SK-N-SH (cell line): ENCODE data around the gene ATN1. TPM values are rescaled to one million over a fixed set of nuclear protein-coding genes. Genes with fewer than 3 reads are reported as not detected.

ENCODE experiments used
- CTCF ChIA-PET: fragments of 300-600, 350-600 bp; formaldehyde crosslinking; extraction: SDS; loops from one replicate; lab custom pipeline; 2021; lab: Yijun Ruan, JAX
- POLR2A ChIA-PET: fragments of 350-600 bp; sonication (Branson Sonifier 250); formaldehyde crosslinking; extraction: SDS; loops from one replicate; lab custom pipeline; 2020; ENCODE audit warnings: antibody characterized with exemption, inconsistent platforms; lab: Yijun Ruan, JAX
- DNase-seq: peaks from one replicate; pipeline ENCODE4 v3.0.0; 2012
- H2AFZ ChIP-seq: fragments of 200-600 bp; sonication (generic); 2 replicates; pipeline ENCODE4 v1.8.1; 2016; ENCODE audit warnings: antibody characterized with exemption, mild to moderate bottlenecking, low read depth
- H3F3A ChIP-seq: fragments of 200-600 bp; sonication (generic); replicated peaks from 2 replicates; pipeline ENCODE3; 2016; ENCODE audit warnings: antibody characterized with exemption, mild to moderate bottlenecking; ENCODE audit not compliant: insufficient read depth
- H3K27ac ChIP-seq, 2 experiments: fragments of 200-500 bp in 1 of 2; fragments of 200-600 bp in 1 of 2; sonication (Bioruptor generic) in 1 of 2; sonication (generic), shearing (Covaris generic) in 1 of 2; 2 replicates each; pipeline versions ENCODE4 v1.5.1 to v1.6.1; 2014 to 2016; ENCODE audit warnings: low read depth in 2 of 2, inconsistent platforms in 1 of 2, low read length in 1 of 2, mild to moderate bottlenecking in 1 of 2, mixed read lengths in 1 of 2
- H3K27me3 ChIP-seq: fragments of 200-600 bp; sonication (generic), shearing (Covaris generic); 2 replicates; pipeline ENCODE4 v1.6.1; 2016; ENCODE audit warnings: mixed run types; ENCODE audit not compliant: insufficient read depth
- H3K36me3 ChIP-seq, 2 experiments: fragments of 200-500 bp in 1 of 2; fragments of 200-600 bp in 1 of 2; sonication (Bioruptor generic) in 1 of 2; sonication (generic) in 1 of 2; replicated peaks in 1 of 2; 2 replicates each; pipeline versions ENCODE3 to v1.5.1; 2014 to 2016; ENCODE audit warnings: low read length in 1 of 2, mild to moderate bottlenecking in 1 of 2; ENCODE audit not compliant: insufficient read depth in 2 of 2, control insufficient read depth in 1 of 2
- H3K4me1 ChIP-seq, 2 experiments: fragments of 200-500 bp in 1 of 2; fragments of 200-600 bp in 1 of 2; sonication (Bioruptor generic) in 1 of 2; sonication (generic), shearing (Covaris generic) in 1 of 2; 2 replicates each; pipeline versions ENCODE4 v1.5.1 to v1.6.1; 2014 to 2016; ENCODE audit warnings: low read depth in 1 of 2, low read length in 1 of 2, mixed run types in 1 of 2; ENCODE audit not compliant: insufficient read depth in 2 of 2, control insufficient read depth in 1 of 2
- H3K4me2 ChIP-seq: fragments of 200-600 bp; sonication (generic), shearing (Covaris generic); 2 replicates; pipeline ENCODE4 v1.6.1; 2017; ENCODE audit warnings: mixed run types
- H3K4me3 ChIP-seq, 2 experiments: fragments of 200-500 bp in 1 of 2; fragments of 200-600 bp in 1 of 2; sonication (Bioruptor generic) in 1 of 2; sonication (generic), shearing (Covaris generic) in 1 of 2; 2 replicates each; pipeline versions ENCODE4 v1.5.1 to v1.8.1; 2014 to 2016; ENCODE audit warnings: low read depth in 2 of 2, inconsistent platforms in 1 of 2, low read length in 1 of 2, mild to moderate bottlenecking in 1 of 2, mixed read lengths in 1 of 2, moderate library complexity in 1 of 2
- H3K79me2 ChIP-seq: fragments of 200-600 bp; sonication (generic); 2 replicates; pipeline ENCODE4 v1.8.1; 2017; ENCODE audit warnings: mild to moderate bottlenecking; ENCODE audit not compliant: insufficient read depth
- H3K9ac ChIP-seq: fragments of 200-600 bp; sonication (generic); 2 replicates; pipeline ENCODE4 v1.6.1; 2017; ENCODE audit warnings: mixed run types
- H3K9me2 ChIP-seq: fragments of 200-600 bp; sonication (generic); 2 replicates; pipeline ENCODE4 v1.6.1; 2017; ENCODE audit warnings: mixed run types
- H3K9me3 ChIP-seq: fragments of 200-600 bp; sonication (generic); 2 replicates; pipeline ENCODE4 v1.6.1; 2017; ENCODE audit warnings: mixed run types, mild to moderate bottlenecking, moderate library complexity
- H4K20me1 ChIP-seq: fragments of 200-600 bp; sonication (generic); 2 replicates; pipeline ENCODE4 v1.6.1; 2017; ENCODE audit warnings: mild to moderate bottlenecking, mixed run types; ENCODE audit not compliant: insufficient read depth
- CHD2 ChIP-seq: fragments of 150-350 bp; IDR thresholded peaks from 2 replicates; pipeline ENCODE4 v1.6.1; 2018; ENCODE audit warnings: low read length; ENCODE audit not compliant: partially characterized antibody
- FOSL2 ChIP-seq: IDR thresholded peaks from 2 replicates; pipeline ENCODE4 v1.4.0; 2012; ENCODE audit warnings: low read depth, mild to moderate bottlenecking, moderate library complexity, borderline replicate concordance
- FOXJ3 ChIP-seq: sonication (generic); formaldehyde crosslinking; IDR thresholded peaks from 2 replicates; pipeline ENCODE4 v1.5.1; 2020; ENCODE audit warnings: mild to moderate bottlenecking, missing genetic modification reagents
- RCOR1 ChIP-seq: fragments of 150-350 bp; IDR thresholded peaks from 2 replicates; pipeline ENCODE4 v1.6.1; 2017; ENCODE audit warnings: antibody characterized with exemption, low read length
- SIN3A ChIP-seq: IDR thresholded peaks from 2 replicates; pipeline ENCODE4 v1.6.1; 2012; ENCODE audit warnings: low read depth, mild to moderate bottlenecking, low read length, moderate library complexity, borderline replicate concordance
- TAF1 ChIP-seq: IDR thresholded peaks from 2 replicates; pipeline ENCODE4 v1.6.1; 2012; ENCODE audit warnings: low read depth, mild to moderate bottlenecking, low read length, moderate library complexity, borderline replicate concordance
- TCF12 ChIP-seq: IDR thresholded peaks from 2 replicates; pipeline ENCODE4 v1.4.0; 2012
- WGBS: methylation state at CpG from one replicate; pipeline ENCODE4 v1.1.6; 2017; ENCODE audit warnings: low lambda C conversion rate; 5-methylcytosine and 5-hydroxymethylcytosine counted together
- polyA plus RNA-seq, 3 experiments: library from polyadenylated mRNA; depleted of rRNA; stranded (reverse); fragments of >200 nt; gene quantifications; 2 replicates each; pipeline ENCODE4 v1.2.3, GENCODE V29; 2012
- TF ChIP-seq, protein P1 (sequence below): fragments of 200-600 bp; sonication (generic); IDR thresholded peaks from 2 replicates; pipeline ENCODE4 v1.6.1; 2017; ENCODE audit warnings: antibody characterized with exemption, mild to moderate bottlenecking, moderate library complexity
- TF ChIP-seq, protein P2 (sequence below): IDR thresholded peaks from 2 replicates; pipeline ENCODE4 v1.4.0; 2012; ENCODE audit warnings: low read depth
- TF ChIP-seq, protein P3 (sequence below): IDR thresholded peaks from 2 replicates; pipeline ENCODE4 v1.4.0; 2012; ENCODE audit warnings: low read depth, borderline replicate concordance
- TF ChIP-seq, protein P4 (sequence below): IDR thresholded peaks from 2 replicates; pipeline ENCODE4 v1.6.1; 2012; ENCODE audit warnings: mild to moderate bottlenecking, low read depth, low read length, moderate library complexity

Gene ATN1
- polyA plus RNA-seq, 1 of the 3 experiments (the other 2 are of a cell fraction): 29.3 TPM

DNA sequence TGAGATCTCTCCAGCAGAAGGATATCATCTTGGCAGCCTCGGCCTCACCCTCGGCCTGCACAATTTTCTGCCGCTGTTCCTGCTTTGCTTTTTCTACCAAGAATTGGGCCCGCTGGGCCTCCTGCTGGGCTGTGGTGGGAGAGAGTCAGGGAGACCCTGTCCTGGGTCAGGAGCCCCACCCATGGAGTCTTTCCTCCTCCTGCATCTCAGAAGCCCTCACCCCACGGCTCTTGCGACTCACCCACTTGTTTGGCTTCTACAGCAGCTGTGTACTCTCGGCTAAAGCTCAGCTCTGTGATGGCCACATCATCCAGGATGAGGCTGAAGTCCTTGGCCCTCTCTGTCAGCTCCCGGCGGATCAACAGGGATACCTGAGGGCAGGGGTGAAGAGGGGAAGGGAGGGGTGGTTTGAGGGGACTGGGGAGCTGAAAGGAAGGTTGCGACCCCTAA lies 39.9 kb downstream of the ATN1 start (continued):
- TF ChIP-seq, protein P1, sequence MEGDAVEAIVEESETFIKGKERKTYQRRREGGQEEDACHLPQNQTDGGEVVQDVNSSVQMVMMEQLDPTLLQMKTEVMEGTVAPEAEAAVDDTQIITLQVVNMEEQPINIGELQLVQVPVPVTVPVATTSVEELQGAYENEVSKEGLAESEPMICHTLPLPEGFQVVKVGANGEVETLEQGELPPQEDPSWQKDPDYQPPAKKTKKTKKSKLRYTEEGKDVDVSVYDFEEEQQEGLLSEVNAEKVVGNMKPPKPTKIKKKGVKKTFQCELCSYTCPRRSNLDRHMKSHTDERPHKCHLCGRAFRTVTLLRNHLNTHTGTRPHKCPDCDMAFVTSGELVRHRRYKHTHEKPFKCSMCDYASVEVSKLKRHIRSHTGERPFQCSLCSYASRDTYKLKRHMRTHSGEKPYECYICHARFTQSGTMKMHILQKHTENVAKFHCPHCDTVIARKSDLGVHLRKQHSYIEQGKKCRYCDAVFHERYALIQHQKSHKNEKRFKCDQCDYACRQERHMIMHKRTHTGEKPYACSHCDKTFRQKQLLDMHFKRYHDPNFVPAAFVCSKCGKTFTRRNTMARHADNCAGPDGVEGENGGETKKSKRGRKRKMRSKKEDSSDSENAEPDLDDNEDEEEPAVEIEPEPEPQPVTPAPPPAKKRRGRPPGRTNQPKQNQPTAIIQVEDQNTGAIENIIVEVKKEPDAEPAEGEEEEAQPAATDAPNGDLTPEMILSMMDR: no peak
- TF ChIP-seq, protein P2, sequence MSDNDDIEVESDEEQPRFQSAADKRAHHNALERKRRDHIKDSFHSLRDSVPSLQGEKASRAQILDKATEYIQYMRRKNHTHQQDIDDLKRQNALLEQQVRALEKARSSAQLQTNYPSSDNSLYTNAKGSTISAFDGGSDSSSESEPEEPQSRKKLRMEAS: no peak
- TF ChIP-seq TCF12: no peak
- TF ChIP-seq CHD2: no peak
- no peak for TF ChIP-seq FOXJ3
- no peak for TF ChIP-seq RCOR1
- TF ChIP-seq, protein P3, sequence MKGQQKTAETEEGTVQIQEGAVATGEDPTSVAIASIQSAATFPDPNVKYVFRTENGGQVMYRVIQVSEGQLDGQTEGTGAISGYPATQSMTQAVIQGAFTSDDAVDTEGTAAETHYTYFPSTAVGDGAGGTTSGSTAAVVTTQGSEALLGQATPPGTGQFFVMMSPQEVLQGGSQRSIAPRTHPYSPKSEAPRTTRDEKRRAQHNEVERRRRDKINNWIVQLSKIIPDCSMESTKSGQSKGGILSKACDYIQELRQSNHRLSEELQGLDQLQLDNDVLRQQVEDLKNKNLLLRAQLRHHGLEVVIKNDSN: no peak
- TF ChIP-seq FOSL2: no peak

DNA sequence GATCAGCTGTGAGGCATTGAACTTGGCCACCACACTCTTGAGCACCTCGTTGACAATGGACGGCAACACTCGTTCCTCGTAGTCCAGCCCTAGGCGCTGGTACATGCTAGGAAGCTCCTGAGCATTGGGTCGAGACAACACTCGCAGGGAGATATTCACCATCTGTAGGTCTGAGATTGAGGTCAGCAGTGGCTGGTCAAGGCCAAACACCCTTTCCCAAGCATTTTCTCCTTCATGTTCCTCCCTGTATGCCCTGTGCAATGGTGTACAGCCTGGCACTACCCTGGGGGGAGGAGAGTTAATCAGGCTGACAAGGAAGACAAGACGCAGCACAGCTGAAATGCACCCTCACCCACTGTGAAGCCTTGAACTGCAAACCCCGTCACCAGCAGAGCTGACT lies 40.7 kb downstream of the ATN1 start:
- TF ChIP-seq SIN3A: no peak
- TF ChIP-seq TAF1: no peak
- TF ChIP-seq, protein P4, sequence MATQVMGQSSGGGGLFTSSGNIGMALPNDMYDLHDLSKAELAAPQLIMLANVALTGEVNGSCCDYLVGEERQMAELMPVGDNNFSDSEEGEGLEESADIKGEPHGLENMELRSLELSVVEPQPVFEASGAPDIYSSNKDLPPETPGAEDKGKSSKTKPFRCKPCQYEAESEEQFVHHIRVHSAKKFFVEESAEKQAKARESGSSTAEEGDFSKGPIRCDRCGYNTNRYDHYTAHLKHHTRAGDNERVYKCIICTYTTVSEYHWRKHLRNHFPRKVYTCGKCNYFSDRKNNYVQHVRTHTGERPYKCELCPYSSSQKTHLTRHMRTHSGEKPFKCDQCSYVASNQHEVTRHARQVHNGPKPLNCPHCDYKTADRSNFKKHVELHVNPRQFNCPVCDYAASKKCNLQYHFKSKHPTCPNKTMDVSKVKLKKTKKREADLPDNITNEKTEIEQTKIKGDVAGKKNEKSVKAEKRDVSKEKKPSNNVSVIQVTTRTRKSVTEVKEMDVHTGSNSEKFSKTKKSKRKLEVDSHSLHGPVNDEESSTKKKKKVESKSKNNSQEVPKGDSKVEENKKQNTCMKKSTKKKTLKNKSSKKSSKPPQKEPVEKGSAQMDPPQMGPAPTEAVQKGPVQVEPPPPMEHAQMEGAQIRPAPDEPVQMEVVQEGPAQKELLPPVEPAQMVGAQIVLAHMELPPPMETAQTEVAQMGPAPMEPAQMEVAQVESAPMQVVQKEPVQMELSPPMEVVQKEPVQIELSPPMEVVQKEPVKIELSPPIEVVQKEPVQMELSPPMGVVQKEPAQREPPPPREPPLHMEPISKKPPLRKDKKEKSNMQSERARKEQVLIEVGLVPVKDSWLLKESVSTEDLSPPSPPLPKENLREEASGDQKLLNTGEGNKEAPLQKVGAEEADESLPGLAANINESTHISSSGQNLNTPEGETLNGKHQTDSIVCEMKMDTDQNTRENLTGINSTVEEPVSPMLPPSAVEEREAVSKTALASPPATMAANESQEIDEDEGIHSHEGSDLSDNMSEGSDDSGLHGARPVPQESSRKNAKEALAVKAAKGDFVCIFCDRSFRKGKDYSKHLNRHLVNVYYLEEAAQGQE: no peak
- TF ChIP-seq, all 33 proteins: peak for 0
- H3K4me1 ChIP-seq: peaks cover 10 to 16% of the 10 kb centered on the region in 2 experiments; a peak in 3 of 4 replicates
- H3K27ac ChIP-seq: no peak overlapping the region; a peak in 1 of 4 replicates
- H3K9me2 ChIP-seq: no peaks in the 10 kb centered on the region
- peaks cover 33 to 48% of the 10 kb centered on the region in 2 experiments for H3K36me3 ChIP-seq
- H4K20me1 ChIP-seq: no peaks in the 10 kb centered on the region
- H3K4me3 ChIP-seq: no peak overlapping the region; a peak in 1 of 4 replicates
- CTCF ChIA-PET: interaction anchor here (1.0 to 2.6 kb wide), 9 partner anchors 9 to 176 kb away, joined by 3 to 20 read pairs (median 5); partner anchors contain the start of genes C12orf57 and RNU7-1
- peaks cover 55% of the 10 kb centered on the region for H3K79me2 ChIP-seq
- H3K27me3 ChIP-seq: no peaks in the 10 kb centered on the region
- H3K9ac ChIP-seq: peak overlapping the region; percentile 88; the same call in 1 of the 2 replicates
- WGBS: 90% methylated on average over 6 of the region's 9 CpGs
- peak overlapping the region; percentile 91; the same call in 1 of the 2 replicates for H3K4me2 ChIP-seq
- POLR2A ChIA-PET: interaction anchor here (0.8 to 2.0 kb wide), 3 partner anchors 24 to 42 kb away, joined by 3 to 13 read pairs (median 3); partner anchors contain the start of genes C12orf57 and RNU7-1
- no peak for DNase-seq
- peaks cover 29% of the 10 kb centered on the region for H3F3A ChIP-seq
- H3K9me3 ChIP-seq: no peaks in the 10 kb centered on the region
- H2AFZ ChIP-seq: no peak overlapping the region
